ENCODE results near the gene SLC24A3. TPM values are rescaled to one million over a fixed set of nuclear protein-coding genes. Genes with fewer than 3 reads are reported as not detected.

The SLC24A3 gene
- total RNA-seq, 1 experiment from 2014 or later, result 0.34 TPM

DNA sequence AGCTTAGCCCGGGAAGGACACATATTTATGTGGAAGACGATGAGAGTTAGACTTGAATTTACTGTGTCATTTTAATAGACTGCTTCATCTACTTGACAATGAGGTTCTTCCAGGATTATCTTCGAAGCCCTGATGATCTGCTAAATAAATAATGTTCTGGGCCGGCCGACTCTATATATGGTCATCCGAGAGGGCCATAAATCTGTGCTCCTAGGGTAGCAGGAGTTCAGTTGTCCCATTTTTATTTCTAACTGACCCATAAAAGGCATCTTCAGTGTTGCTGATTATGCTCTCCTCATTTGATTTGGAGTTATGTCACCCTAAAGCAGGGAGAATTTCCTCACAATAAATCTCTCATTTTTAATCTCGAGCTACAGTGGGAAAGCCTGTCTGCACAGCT is 217.1 kb downstream of the SLC24A3 start:
- H3K36me3 ChIP-seq, result no peaks in the 10 kb centered on the region
- H3K9me3 ChIP-seq (replicated peaks), result no peaks in the 10 kb centered on the region
- DNase-seq, result no peak
- no peak overlapping the region for H3K27ac ChIP-seq
- no peak overlapping the region for H3K4me3 ChIP-seq
- H3K27me3 ChIP-seq, result peaks cover 7% of the 10 kb centered on the region; the same call in 1 of the 2 replicates
- no peaks in the 10 kb centered on the region for H3K4me1 ChIP-seq

DNA sequence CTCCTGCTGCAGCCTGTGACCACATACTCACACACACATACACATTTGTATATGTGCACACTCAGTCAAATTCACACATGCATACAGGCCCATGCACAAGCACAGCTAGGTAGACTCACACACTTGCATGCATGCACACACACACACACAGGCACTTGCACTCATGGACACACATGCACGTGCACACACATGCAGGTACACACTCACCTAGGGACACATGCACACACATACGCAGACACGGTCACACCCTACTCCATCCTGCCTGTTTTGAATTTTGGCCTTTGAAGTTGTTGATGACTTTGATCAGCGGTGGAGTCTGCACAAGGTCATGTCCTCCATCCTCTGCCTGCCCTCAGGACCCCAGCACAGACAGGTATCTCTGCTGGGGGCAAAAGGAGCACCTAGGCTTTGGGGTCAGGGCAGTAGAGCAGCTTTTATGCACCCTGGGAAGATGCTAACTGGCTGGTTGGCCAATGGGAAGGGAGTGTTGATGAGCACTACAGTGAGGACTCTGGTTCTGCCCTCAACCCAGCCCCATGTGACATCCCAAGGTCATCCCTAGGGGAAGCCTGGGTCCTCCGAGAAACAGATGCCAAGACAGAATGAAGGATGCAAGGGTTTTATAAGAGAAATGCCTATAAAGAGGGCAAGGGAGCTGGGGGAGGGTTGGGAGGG is 218.3 kb downstream of the SLC24A3 start:
- H3K4me1 ChIP-seq, result no peaks in the 10 kb centered on the region
- H3K9me3 ChIP-seq (replicated peaks), result no peaks in the 10 kb centered on the region; the same call in 1 of the 2 replicates
- H3K27me3 ChIP-seq, result peaks cover 7% of the 10 kb centered on the region; the same call in 1 of the 2 replicates
- H3K36me3 ChIP-seq, result no peaks in the 10 kb centered on the region
- no peak for DNase-seq
- H3K27ac ChIP-seq, result no peak overlapping the region
- no peak overlapping the region for H3K4me3 ChIP-seq

DNA sequence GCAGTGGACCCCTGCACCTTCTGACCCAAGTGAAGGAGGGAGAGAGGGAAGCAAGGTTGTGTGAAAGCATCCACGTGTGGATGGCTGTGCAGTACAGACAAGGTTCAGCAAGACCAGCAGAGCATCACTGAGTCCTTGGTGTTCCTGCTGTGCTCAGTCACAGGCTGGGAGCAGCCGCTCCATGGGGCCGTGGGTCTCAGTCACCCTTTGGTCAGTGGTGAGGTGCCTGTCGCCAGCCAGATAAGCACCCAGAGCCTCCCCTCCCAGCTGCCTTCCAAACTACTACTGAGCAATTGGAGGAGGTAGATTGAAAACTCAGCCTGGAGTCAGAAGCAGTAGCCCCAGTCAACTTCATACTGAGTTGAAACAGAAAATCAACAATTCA is 218.9 kb downstream of the SLC24A3 start:
- Histone ChIP-seq H3K27me3 (peaks cover 7% of the 10 kb centered on the region; the same call in 1 of the 2 replicates), H3K36me3 (no peaks in the 10 kb centered on the region), H3K9me3 (replicated peaks) (no peaks in the 10 kb centered on the region; the same call in 1 of the 2 replicates), H3K4me1 (no peaks in the 10 kb centered on the region), H3K4me3 (no peak overlapping the region), H3K27ac (no peak overlapping the region)
- DNase-seq, result no peak

DNA sequence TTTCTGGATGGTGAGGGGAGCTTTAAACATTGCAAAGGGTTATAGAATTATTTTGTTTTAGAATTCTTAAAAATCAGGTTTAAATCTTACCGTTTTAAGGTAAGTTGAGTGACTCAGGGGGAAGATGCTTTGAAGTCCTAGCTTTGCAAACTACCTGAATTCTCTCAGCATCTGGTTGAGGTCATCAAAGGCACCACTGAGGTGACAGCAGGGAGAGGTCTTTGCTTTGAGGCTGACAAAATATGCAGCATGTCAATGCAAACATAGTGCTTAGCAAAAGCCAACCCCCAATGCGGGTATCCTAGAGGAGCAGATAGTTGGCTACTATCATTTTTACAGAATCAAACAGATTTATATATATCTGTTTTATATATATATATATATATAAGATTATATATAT is 219.5 kb downstream of the SLC24A3 start:
- Histone ChIP-seq H3K27ac (no peak overlapping the region), H3K9me3 (replicated peaks) (no peaks in the 10 kb centered on the region; the same call in 1 of the 2 replicates), H3K4me1 (no peaks in the 10 kb centered on the region), H3K4me3 (no peak overlapping the region), H3K27me3 (peaks cover 7% of the 10 kb centered on the region; the same call in 1 of the 2 replicates), H3K36me3 (no peaks in the 10 kb centered on the region)
- DNase-seq, result no peak

DNA sequence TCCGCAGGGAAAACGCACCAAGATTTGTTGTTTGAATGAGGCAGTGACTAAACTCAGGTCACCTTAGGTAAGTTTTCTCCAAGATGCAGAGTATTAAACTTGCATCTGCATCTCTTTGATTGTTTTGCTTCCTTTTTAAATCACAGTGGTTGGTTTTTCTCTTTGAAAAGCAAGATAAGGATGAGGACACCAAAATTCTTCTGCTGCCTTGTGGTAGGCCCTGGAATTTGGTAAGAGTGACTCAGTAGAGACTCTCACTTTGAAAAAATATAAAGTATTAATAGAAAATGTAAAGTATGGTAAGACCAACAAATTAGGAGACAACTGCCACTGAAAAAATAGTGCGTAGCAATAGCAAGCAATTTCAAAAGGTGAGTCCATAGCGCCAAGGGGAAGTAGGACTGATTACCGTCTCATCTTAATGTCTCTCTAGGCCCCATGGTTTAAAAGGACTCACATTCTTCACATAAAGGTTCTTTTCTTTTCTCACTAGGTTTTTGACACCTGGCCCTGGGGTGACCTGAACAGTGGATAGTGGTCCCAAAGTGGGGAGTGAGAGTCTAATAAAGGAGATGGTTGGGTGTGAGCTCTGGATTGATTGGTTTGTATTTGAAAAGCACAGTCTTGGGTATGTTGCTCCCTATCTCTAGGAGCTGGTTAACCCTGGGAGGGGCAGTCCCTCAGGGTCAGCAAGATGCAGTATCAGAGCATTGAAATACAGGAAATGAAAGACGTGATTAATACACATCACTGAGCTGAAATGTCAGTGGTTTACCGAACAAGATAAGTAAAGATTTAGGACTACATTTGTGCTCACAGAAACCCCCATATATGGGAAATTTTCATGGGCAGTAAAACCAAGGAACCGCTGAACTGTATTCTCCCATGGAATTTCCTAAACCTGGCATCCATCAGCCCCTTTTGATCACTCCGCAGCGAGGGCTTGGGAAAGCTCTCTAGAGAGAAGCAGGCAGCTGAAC is 221.2 kb downstream of the SLC24A3 start:
- H3K4me1 ChIP-seq, result no peaks in the 10 kb centered on the region
- no peaks in the 10 kb centered on the region; the same call in 1 of the 2 replicates for H3K9me3 ChIP-seq (replicated peaks)
- H3K27ac ChIP-seq, result no peak overlapping the region
- no peak for DNase-seq
- no peaks in the 10 kb centered on the region for H3K36me3 ChIP-seq
- no peaks in the 10 kb centered on the region for H3K27me3 ChIP-seq
- H3K4me3 ChIP-seq, result no peak overlapping the region

DNA sequence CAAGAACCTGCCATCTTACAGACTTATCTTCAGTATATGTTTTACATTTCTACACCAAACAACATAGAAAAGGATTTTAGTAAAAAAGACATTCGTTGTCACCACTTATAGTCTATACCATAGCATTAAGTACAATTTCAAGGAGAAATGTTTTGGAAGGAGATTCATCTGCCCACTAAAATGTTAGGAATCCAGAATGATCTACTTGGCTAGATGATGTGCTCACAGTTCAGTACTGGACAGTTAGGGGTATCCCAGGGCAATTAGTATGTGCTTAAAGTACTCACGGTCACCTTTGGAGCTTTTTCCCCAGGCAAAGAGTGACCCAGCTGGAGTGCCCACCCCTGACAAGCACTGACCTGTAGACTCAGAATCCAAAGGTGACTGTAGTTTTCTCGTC is 222.9 kb downstream of the SLC24A3 start:
- Histone ChIP-seq H3K4me1 (no peaks in the 10 kb centered on the region), H3K27me3 (no peaks in the 10 kb centered on the region), H3K36me3 (no peaks in the 10 kb centered on the region), H3K4me3 (no peak overlapping the region), H3K27ac (no peak overlapping the region), H3K9me3 (replicated peaks) (no peaks in the 10 kb centered on the region; the same call in 1 of the 2 replicates)
- DNase-seq, result no peak

DNA sequence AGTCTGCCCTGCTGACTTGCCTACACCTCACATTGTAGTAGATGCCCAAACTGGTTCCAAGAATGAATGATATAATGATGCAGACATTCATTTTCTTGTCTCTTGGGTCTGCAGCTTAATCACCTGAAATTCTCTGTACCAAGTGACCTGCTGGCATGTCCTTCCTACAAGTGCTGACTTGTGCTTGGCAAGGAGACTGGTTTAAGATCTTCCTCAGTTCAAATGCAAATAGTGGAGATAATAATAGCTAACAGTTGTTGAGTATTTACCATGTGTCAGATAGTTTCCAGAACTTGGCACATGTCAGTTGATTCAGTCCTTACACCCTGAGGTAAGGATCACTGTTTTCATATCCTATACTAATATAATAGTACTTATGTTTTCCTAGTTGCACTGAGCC is 223.4 kb downstream of the SLC24A3 start:
- Histone ChIP-seq H3K4me3 (no peak overlapping the region), H3K4me1 (no peaks in the 10 kb centered on the region), H3K9me3 (replicated peaks) (no peaks in the 10 kb centered on the region; the same call in 1 of the 2 replicates), H3K36me3 (no peaks in the 10 kb centered on the region), H3K27me3 (no peaks in the 10 kb centered on the region), H3K27ac (no peak overlapping the region)
- DNase-seq, result no peak

DNA sequence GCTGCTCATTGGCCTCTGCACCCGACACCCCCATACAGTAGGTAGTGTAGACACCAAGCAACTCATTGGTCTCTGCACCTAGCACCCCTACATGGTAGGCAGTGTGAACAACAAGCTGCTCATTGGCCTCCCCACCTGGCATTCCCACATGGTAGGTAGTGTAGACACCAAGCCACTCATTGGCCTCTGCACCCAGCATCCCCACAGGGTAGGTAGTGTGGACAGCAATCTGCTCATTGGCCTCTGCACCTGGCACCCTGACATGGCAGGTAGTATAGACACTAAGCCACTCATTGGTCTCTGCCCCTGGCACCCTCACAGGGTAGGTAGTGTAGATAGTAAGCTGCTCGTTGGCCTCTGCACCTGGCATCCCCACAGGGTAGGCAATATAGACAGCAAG is 226.0 kb downstream of the SLC24A3 start:
- H3K9me3 ChIP-seq (replicated peaks), result no peaks in the 10 kb centered on the region; the same call in 1 of the 2 replicates
- H3K36me3 ChIP-seq, result no peaks in the 10 kb centered on the region
- H3K4me3 ChIP-seq, result no peak overlapping the region
- H3K27ac ChIP-seq, result no peak overlapping the region
- H3K4me1 ChIP-seq, result no peaks in the 10 kb centered on the region
- DNase-seq, result no peak
- H3K27me3 ChIP-seq, result no peaks in the 10 kb centered on the region

DNA sequence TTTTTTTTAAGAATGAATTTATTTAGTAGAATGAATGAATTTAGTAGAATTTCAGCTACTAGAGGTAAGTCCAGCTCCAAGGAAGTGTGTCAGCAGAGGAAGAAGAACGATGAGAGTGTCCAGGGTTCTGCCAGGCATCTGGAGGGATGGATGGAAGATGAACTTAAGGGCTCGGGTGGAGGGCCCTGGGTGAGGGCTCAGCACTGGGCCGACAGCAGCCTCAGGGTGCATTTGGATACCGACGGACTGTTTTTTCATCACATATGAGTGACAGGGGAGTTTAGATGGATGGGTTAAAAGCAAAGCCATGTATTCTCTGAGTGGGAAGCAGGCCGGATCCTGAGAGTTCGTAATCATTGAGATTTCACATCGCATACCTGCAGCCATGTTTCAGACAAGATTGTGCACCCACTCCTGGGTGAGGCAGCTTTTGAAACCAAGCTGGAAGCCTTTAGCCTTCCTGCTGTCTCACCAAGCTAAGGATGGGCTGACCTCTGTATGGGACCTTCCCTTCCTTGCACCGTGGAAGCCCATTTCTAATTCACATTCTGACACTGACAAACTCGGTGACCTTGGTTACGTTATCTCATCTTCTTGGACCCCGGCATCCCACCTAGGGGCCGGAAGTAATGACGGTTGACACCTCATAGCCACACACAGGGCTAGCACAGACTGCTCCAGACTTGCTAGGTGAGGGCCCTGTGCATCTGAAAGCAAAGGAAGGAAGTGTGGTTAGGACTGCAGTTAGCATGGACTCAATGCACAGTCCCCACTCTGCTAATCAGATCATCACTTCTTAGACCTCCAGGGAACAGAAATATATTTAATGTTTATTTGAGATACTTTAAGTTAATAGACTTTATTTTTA is 228.5 kb downstream of the SLC24A3 start:
- no peak for DNase-seq

DNA sequence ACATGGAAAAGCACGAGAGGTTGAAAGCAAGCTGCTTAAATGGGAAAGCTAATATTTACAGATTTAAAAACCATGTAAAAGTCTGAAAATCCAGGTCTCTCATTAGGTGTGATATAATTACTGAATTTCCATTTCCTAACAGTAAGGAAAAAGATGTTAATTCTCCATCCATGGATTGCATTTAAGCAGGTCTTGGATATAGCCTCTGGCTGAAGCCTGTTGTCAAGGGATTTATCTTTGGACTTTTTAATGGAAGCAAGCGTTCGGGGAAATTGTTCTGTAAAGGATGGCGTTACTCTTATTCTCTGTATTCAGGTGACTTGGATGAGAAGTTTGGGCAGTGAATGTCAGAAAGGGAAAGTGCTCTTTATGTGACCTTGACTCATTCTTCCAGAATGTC is 233.8 kb downstream of the SLC24A3 start:
- Histone ChIP-seq H3K27ac (no peak overlapping the region), H3K9me3 (replicated peaks) (no peaks in the 10 kb centered on the region)

More for the DNA sequence above, 228.5 kb downstream of the SLC24A3 start:
- H3K4me3 ChIP-seq, result no peak overlapping the region
- H3K4me1 ChIP-seq, result no peaks in the 10 kb centered on the region
- H3K9me3 ChIP-seq (replicated peaks), result no peaks in the 10 kb centered on the region
- no peaks in the 10 kb centered on the region for H3K36me3 ChIP-seq
- no peak overlapping the region for H3K27ac ChIP-seq
- H3K27me3 ChIP-seq, result no peaks in the 10 kb centered on the region

DNA sequence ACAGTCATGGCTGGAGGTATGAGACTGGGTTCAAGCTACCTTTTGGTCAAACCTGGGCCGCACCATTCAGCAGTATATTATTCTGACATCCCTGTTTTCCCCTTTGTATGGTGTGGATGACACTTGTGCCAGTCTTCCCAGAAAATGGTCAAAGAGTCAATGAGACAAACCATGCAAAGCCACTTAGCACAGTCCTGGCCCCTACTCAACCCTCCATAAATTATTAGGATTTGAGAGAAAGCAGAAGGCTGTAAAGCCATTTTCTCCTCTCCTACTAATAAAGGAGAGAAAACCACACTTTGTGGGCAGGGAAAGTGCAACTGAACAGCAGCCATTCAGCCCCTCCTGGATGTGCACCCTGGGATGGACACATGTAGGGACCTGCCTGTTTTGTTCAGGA is 236.2 kb downstream of the SLC24A3 start:
- no peak for DNase-seq
- H3K36me3 ChIP-seq, result no peaks in the 10 kb centered on the region
- no peak overlapping the region for H3K27ac ChIP-seq
- no peaks in the 10 kb centered on the region for H3K4me1 ChIP-seq
- H3K9me3 ChIP-seq (replicated peaks), result no peaks in the 10 kb centered on the region
- no peaks in the 10 kb centered on the region for H3K27me3 ChIP-seq
- H3K4me3 ChIP-seq, result no peak overlapping the region

More for the DNA sequence above, 233.8 kb downstream of the SLC24A3 start:
- H3K36me3 ChIP-seq, result no peaks in the 10 kb centered on the region
- no peak overlapping the region for H3K4me3 ChIP-seq
- no peak for DNase-seq
- H3K27me3 ChIP-seq, result no peaks in the 10 kb centered on the region
- H3K4me1 ChIP-seq, result no peaks in the 10 kb centered on the region

DNA sequence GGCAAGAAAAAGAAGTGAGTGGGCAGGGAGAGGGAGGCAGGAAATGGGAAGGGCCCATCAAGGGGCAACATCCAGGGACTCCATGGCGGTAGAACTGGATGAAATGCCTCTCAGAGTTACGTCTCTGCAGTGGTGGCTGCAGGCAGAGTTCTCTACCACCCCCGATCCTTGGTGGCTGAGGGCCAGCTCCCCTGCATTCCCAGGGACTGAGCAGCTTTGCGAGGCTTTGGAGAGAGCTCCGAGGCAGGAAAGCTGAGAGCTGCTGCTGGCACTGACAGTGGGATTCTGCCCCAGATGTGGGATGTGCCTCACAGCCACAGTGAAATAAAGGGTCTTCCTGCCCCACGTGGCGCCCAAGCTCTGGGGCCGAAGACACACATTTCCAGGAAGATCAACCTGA is 236.6 kb downstream of the SLC24A3 start:
- no peaks in the 10 kb centered on the region for H3K36me3 ChIP-seq
- H3K9me3 ChIP-seq (replicated peaks), result no peaks in the 10 kb centered on the region
- no peak for DNase-seq
- no peaks in the 10 kb centered on the region for H3K27me3 ChIP-seq
- H3K4me1 ChIP-seq, result no peaks in the 10 kb centered on the region
- H3K4me3 ChIP-seq, result no peak overlapping the region
- H3K27ac ChIP-seq, result no peak overlapping the region

DNA sequence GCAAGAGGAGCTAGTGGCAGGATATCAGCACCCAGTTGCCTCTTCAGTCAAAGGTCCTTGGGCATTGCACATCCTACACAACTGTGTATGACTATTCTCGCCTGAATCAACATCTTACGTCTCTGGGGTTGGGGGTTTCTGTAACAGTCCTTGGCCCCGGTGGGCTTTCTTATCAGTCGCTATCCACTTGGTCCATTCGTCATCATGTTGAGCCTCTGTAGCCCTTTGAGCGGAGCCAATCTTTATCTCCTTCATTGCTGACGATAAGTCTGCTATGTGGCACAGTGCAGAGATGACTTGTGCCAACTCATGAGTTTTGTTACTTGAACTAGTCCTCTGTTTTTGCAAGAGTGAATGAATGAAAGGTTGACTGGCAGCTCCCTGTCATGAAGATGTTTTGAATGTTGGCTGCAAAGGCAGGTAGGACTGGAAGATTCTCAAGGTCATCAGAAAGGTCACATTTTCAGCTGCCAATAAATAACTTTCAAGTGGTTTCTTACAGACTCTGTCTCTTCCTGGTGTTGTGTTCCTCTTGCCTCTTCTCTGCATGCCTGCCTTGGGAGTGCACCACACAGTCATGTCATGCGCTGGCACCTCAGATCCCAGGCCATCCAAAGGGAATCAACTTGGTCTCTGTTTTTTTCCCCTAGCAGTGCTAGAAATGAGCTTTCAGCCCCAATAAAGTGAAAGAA is 238.9 kb downstream of the SLC24A3 start:
- no peaks in the 10 kb centered on the region for H3K27me3 ChIP-seq
- no peak overlapping the region for H3K4me3 ChIP-seq
- no peak for DNase-seq
- no peak overlapping the region for H3K27ac ChIP-seq
- no peaks in the 10 kb centered on the region for H3K4me1 ChIP-seq
- H3K36me3 ChIP-seq, result no peaks in the 10 kb centered on the region
- no peaks in the 10 kb centered on the region for H3K9me3 ChIP-seq (replicated peaks)

DNA sequence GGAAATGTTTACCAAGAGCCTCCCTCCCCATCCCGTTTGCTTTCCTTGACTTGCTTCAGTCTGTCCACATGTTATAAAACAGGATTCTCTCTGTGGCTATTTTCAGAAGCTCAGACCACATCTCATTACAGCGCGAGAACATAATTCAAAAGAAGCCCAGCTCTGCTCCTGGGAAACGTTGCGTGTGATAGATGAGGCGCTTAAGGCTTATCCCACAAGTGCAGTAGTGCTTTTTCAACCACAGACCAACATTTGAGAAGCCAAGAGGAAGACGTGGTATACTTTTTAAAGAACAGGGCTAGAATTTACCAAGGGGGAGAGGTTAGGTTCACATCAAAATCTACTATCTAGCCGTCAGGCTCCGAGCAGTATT is 239.5 kb downstream of the SLC24A3 start:
- no peaks in the 10 kb centered on the region for H3K9me3 ChIP-seq (replicated peaks)
- H3K36me3 ChIP-seq, result no peaks in the 10 kb centered on the region
- H3K27ac ChIP-seq, result no peak overlapping the region
- no peak overlapping the region for H3K4me3 ChIP-seq
- DNase-seq, result no peak
- H3K4me1 ChIP-seq, result no peaks in the 10 kb centered on the region
- H3K27me3 ChIP-seq, result no peaks in the 10 kb centered on the region

Measured in SJCRH30 (cell line).